ENCODE data around the gene IL25. TPM values are rescaled to one million over a fixed set of nuclear protein-coding genes. Genes with fewer than 3 reads are reported as not detected.

Gene IL25
- total RNA-seq, 4 donors from 2014 or later = 0.68 to 1.2 TPM; not detected in 2

- WGBS = 56% methylated on average over 9 of the region's 16 CpGs
- Histone ChIP-seq H3K4me1 (peaks cover 12% of the 10 kb centered on the region), H3K9me3 (no peaks in the 10 kb centered on the region), H3K4me3 (no peak overlapping the region), H3K27ac (no peak overlapping the region), H3K27me3 (peaks cover 7% of the 10 kb centered on the region), H3K36me3 (no peaks in the 10 kb centered on the region)
- no peak for TF ChIP-seq POLR2A (IDR thresholded peaks at IDR 0.05)
- no peak for TF ChIP-seq CTCF (IDR thresholded peaks at IDR 0.05)
- no peak for TF ChIP-seq POLR2AphosphoS5 (IDR thresholded peaks at IDR 0.05)
- TF ChIP-seq EP300 (IDR thresholded peaks at IDR 0.05) = no peak
- no peak for DNase-seq (ENCODE audit: low spot score in 2 of 2)
Observed at GRCh38 chr14:23380197-23380914, 7.7 kb downstream of the IL25 start.

- TF ChIP-seq POLR2A (IDR thresholded peaks at IDR 0.05) = no peak
- no peak for TF ChIP-seq EP300 (IDR thresholded peaks at IDR 0.05)
- no peak for TF ChIP-seq POLR2AphosphoS5 (IDR thresholded peaks at IDR 0.05)
- no peak for TF ChIP-seq CTCF (IDR thresholded peaks at IDR 0.05)
- H3K9me3 ChIP-seq = no peaks in the 10 kb centered on the region
- 95% methylated on average over 4 of the region's 4 CpGs for WGBS
- peaks cover 12% of the 10 kb centered on the region for H3K4me1 ChIP-seq
- H3K27me3 ChIP-seq = peaks cover 7% of the 10 kb centered on the region
- H3K27ac ChIP-seq = no peak overlapping the region
- DNase-seq (ENCODE audit: low spot score in 2 of 2) = no peak
- no peaks in the 10 kb centered on the region for H3K36me3 ChIP-seq
- no peak overlapping the region for H3K4me3 ChIP-seq
Observed at GRCh38 chr14:23380976-23381375, 8.4 kb downstream of the IL25 start.

- no peak for DNase-seq (ENCODE audit: low spot score in 2 of 2)
- 51% methylated on average over 3 of the region's 3 CpGs for WGBS
- H3K4me1 ChIP-seq = peaks cover 12% of the 10 kb centered on the region
- no peak overlapping the region for H3K27ac ChIP-seq
- H3K27me3 ChIP-seq = peaks cover 7% of the 10 kb centered on the region
- no peaks in the 10 kb centered on the region for H3K36me3 ChIP-seq
- no peak for TF ChIP-seq EP300 (IDR thresholded peaks at IDR 0.05)
- TF ChIP-seq CTCF (IDR thresholded peaks at IDR 0.05) = no peak
- no peak for TF ChIP-seq POLR2AphosphoS5 (IDR thresholded peaks at IDR 0.05)
- no peak for TF ChIP-seq POLR2A (IDR thresholded peaks at IDR 0.05)
- H3K9me3 ChIP-seq = no peaks in the 10 kb centered on the region
- H3K4me3 ChIP-seq = no peak overlapping the region
Observed at GRCh38 chr14:23381871-23382270, 9.3 kb downstream of the IL25 start.

- 80% methylated on average over 1 of the region's 6 CpGs for WGBS
- no peak for TF ChIP-seq CTCF (IDR thresholded peaks at IDR 0.05)
- no peak for TF ChIP-seq POLR2A (IDR thresholded peaks at IDR 0.05)
- no peak for TF ChIP-seq EP300 (IDR thresholded peaks at IDR 0.05)
- no peak for TF ChIP-seq POLR2AphosphoS5 (IDR thresholded peaks at IDR 0.05)
- Histone ChIP-seq H3K4me1 (peaks cover 12% of the 10 kb centered on the region), H3K4me3 (no peak overlapping the region), H3K27ac (no peak overlapping the region), H3K9me3 (no peaks in the 10 kb centered on the region), H3K36me3 (no peaks in the 10 kb centered on the region), H3K27me3 (peaks cover 7% of the 10 kb centered on the region)
- no peak for DNase-seq (ENCODE audit: low spot score in 2 of 2)
Observed at GRCh38 chr14:23382276-23382675, 9.7 kb downstream of the IL25 start.

GRCh38 chr14:23382731-23383440 lies 10.3 kb downstream of the IL25 start:
- H3K4me3 ChIP-seq = no peak overlapping the region
- WGBS = 68% methylated on average over 10 of the region's 10 CpGs
- no peak for DNase-seq (ENCODE audit: low spot score in 2 of 2)

More at GRCh38 chr14:23382731-23383440, 10.3 kb downstream of the IL25 start:
- Histone ChIP-seq H3K36me3 (no peaks in the 10 kb centered on the region), H3K27me3 (peaks cover 7% of the 10 kb centered on the region), H3K27ac (no peak overlapping the region), H3K4me1 (peaks cover 12% of the 10 kb centered on the region), H3K9me3 (no peaks in the 10 kb centered on the region)
- TF ChIP-seq CTCF (IDR thresholded peaks at IDR 0.05) (no peak), POLR2AphosphoS5 (IDR thresholded peaks at IDR 0.05) (no peak), POLR2A (IDR thresholded peaks at IDR 0.05) (no peak), EP300 (IDR thresholded peaks at IDR 0.05) (no peak)

Data from suprapubic skin (tissue), 4 donors.